Measurements from ENCODE around the gene FRY.

The FRY gene

GRCh38 chr13:32136061-32136460 is 104.5 kb downstream of the FRY start:
- DNase-seq = no peak

GRCh38 chr13:32136716-32137115 is 105.1 kb downstream of the FRY start:
- no peak for DNase-seq

GRCh38 chr13:32139251-32139650 is 107.7 kb downstream of the FRY start:
- DNase-seq = no peak

DNA sequence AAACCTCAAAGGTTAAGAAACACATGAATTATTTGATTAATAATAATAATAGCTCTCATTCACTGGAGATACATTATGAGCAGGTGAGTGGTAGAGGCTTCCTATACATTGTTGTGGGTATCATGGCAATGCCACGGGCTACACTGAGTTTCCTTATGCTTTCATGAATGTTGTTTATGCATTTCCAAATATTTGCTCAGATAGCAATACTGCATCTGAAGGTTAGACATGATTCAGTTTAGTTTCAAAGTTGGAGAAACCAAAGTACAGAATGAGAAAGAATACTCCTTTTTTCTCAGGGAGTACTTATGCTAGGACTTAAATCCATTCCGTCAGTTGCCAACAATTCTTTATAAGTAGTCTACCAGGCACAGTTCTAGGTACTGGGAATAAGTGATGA is 108.5 kb downstream of the FRY start:
- no peak for DNase-seq

- no peak for DNase-seq
These were observed 109.9 kb downstream of the FRY start for GRCh38 chr13:32141462-32141861.

- no peak for DNase-seq
These were observed 110.5 kb downstream of the FRY start for GRCh38 chr13:32142115-32142514.

DNA sequence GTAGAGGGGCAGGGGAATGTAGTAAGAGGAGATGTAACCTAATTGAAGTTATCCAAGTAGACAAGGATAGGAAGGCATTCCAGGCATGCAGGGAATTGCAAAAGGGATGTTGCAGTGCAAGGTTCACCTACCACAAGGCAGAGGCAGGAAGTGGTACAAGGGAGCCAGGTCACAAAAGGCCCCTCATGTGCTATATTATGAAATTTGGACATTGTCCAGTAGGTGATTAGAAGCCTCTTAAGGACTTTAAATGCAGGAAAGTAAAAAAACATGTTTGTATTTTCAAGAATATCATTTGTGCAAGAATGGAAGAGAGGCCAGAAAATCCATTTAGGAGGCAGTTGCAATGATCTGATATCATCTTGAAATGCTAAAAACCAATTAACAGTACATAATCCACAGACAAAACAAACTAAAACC is 111.4 kb downstream of the FRY start:
- DNase-seq = no peak

DNA sequence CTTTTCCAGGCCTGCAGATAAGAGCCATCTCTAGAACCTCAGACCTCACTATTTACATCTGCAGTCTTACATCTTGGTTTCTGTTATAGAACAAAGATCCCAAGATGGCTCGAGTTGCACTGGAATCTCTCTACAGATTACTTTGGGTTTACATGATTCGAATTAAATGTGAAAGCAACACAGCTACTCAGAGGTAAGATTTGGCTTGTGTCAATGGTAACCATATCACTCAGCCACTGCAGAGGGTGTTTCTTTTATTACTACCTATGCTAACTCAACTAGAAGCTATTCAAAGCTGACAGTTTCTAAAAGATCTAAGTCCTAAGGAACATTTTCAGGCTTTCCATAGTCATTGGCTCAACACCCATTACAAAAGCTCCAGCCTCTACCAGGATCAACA is 115.6 kb downstream of the FRY start:
- DNase-seq = no peak

- DNase-seq = no peak
These were observed 116.4 kb downstream of the FRY start for GRCh38 chr13:32147976-32148375.

DNA sequence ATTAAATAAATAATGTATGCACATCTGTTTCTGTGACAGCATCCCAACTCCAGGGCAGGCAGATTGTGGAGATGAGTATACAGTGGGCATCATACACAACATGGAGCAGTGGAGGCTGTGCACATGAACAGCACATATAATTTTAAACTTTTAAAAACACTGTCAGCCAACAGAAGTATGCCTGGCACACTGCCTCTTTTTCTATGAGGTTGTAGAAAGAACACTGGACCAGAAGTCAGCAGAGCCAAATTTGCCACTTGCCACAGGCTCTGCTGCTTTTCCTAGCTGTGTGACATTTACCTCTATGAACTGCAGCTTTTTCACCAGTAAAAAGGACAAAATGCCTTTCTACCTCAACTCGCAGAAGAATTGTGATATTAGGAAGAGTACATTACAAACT is 118.7 kb downstream of the FRY start:
- no peak for DNase-seq

DNA sequence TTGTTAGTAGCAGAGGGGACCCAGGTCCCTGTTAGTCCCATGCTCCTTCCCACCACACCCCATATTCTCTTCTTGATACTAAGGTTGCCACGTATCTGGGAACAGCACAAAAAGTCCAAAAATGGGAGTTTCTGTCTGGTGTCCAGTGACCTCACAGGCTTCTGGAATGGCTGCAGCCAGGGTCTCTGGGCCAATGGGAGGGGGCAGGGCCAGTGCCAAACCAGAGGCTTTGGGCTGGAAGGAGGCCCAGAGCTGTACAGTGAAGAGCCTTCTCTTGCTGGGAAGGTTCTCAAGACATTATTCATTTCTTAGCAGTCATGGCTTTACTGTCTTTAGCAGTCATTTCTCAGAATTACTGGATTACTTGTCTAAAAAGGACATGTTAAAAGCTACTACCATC is 119.2 kb downstream of the FRY start:
- DNase-seq = no peak

DNA sequence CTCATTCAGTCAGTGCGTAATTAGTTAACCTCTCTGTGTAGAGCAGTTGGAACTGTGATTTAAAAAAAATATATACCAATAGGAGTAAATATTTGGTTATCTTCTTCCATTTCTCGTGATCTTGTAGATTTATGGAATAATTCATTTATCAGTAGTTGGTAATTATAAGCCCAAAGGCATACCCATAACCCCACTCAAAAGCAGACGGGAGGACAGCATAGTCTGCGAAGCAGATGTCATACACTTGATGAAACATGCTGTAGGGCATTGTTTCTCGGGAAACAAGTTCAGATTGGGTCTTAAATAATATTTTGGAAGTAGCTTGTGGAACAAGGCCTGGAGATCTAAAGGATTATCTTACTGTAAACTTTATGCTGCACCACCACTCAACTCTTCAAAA is 119.7 kb downstream of the FRY start:
- DNase-seq = no peak

DNA sequence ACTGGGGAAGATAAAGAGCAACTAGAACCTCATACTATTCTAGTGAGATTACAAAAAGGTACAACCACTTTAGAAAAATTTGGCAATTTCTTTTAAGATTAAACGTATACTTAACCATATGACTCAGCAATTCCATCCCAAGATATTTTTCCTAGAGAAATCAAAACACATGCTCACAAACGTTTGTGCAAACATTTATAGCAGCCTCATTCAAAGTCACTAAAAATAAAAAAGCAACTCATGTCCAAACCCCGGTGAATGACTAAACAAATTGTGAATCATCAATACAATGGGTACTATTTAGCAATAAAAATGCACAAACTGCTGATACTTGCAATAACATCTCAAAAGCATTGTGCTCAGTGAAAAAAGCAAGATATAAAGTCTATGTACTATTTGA is 121.5 kb downstream of the FRY start:
- DNase-seq = no peak

DNA sequence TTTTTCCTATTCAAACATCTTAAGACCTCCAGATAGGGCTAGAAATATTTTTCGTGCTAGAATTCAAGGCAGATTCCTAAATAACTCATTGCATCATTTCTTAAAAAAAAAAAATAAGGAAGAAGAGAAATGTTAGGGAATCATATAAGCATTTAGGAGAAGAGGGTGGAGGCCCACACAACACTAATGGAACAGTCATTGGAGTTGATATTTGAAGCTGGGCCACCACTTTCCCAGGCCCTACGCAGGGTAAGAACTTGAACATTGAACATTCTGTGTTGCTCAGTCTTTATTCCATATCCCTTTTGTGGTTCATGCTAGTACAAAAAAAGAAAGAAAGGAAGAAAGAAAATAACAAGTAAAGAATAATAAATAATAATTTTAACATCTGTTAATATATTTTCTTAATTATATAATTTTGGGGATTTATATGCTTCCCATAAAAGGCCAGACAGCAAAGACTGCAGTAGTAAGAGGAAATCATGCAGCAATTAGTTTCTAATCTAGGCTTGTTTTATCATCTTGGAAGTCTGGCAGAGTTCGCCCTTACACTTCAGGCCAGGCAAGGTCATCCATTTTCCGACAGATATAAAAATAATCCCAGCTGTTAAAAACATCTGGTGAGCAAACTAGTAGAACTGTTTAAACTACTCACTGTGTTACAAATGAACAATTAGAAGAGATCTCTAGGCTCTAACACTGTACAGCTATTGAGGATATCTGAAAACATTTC is 127.7 kb downstream of the FRY start:
- no peak for DNase-seq

DNA sequence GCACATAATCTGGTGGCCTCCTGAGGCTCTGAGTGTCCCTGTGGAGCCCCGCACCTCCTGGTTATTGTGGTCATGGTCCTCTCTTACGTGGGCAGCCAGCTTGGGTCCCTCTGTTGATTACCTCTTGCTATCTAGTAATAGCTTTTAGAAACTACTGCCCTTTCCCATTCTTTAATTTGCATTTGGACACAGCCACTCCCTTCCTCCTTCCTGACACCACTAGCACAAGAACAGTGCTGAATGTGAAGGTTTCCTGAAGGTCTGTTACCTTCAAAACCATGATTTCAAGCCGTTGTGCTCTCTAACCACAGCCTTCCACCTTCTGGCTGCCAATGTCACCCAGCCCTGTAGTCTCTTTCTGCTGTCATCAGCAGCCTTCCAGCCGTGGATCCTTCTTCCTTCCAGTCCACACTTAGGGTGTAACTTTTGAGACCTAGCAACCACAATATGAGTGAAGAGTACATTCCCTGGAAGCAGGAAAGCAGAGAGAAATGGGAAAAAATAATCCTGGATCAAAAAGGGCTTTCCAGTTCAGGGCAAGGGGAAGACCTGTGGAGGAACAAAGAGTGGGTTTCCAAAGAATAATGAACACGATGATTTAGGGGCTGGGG is 130.9 kb downstream of the FRY start:
- no peak for DNase-seq

- DNase-seq = peak; percentile 31
These were observed 133.2 kb downstream of the FRY start for GRCh38 chr13:32164622-32165268.

GRCh38 chr13:32165796-32166195 is 134.2 kb downstream of the FRY start:
- no peak for DNase-seq

DNA sequence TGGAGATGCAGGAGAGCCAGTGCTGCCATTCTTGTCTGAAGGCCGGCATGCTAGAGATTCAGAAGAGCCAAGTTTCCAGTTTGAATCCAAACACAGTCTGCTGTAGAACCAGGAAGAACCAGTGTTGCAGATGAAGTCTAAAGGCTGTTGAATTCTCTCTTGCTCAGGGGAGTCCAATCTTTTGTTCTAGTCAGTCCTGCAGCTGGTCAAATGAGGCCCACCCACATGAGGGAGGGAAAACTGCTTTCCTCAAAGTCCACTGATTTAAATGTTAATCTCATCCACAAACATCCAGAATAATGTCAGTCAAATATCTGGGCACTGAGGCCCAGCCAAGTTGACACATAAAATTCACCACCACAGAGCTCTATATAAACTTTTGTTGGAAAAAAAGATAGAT is 136.6 kb downstream of the FRY start:
- no peak for DNase-seq

DNA sequence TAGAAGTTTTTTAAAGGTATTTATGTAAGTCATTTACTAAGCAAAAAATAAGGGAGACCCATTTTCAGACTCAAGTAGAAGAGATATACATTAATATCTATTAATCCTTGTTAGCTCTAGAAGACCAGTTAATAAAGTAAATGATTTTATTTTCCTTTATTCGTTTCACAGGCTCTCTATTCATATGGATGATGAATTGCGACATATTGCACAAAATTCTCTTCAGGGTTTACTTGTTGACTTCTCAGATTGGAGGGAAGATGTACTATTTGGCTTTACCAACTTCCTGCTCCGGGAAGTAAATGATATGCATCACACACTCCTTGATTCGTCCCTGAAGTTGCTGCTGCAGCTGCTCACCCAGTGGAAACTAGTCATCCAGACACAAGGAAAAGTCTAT is 139.3 kb downstream of the FRY start:
- DNase-seq = no peak

DNA sequence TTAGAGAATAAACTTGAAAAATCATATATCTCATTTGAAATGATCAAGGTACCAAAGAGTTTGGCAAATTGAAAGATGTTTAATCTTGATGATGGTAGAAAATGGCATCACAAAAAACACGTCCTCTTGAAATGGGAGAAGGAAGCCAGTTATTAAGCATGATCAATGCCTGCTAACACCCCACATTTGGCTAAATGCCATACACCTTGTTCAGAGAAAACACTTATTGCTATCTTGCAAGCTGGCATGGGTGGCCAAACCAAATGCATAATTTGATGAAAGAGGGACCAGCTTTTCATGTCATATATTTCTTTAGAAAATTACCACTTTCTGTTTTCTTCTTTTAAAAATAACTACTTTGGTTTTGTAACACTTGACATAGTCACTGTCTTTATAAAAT is 142.3 kb downstream of the FRY start:
- no peak for DNase-seq

DNA sequence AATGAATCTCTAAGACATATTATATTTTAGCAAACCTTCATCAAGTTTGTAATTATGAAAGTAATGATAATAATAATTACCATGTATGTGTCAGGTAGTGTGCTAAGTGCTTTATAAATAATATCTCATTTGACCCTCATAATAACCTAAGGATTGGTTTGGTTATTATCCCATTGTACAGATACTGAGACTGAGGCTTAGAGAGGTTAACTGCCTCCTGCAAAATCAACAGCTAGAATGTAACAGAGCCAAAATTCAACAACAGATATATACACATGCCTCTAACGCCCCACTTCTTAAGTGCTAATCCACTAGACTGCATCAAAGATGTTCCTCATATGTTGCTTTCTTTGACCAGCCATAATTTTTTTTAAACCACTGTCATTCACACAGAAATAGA is 142.8 kb downstream of the FRY start:
- no peak for DNase-seq

GRCh38 chr13:32175307-32175706 is 143.7 kb downstream of the FRY start:
- DNase-seq = no peak

- DNase-seq = no peak
These were observed 144.4 kb downstream of the FRY start for GRCh38 chr13:32175943-32176342.

DNA sequence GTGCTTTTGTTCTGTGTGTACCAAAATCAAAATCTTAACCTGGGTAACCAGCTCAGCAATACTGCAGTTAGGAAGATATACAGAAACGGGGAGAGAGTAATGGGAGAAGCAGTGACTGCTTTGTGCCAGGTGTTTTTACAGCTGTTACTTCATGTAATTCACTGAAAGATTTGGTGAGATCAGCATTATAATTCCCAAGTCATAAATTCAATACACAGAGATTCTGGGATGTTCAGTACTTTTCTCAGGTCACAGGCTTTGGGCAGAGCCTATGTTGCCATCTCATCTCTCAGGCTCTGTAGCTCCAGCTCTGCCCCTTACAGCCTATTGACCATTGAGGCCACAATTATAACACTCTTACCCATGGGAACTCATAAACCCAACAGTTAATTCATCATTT is 145.1 kb downstream of the FRY start:
- no peak for DNase-seq

- no peak for DNase-seq
These were observed 147.2 kb downstream of the FRY start for GRCh38 chr13:32178763-32179162.
